OCI-LY1 (cell line): ENCODE data around the gene ARHGEF2.

Source experiments
- H2AFZ ChIP-seq: fragments of 200-600 bp; sonication (generic), shearing (Covaris generic); 2 replicates; pipeline ENCODE4 v1.6.0; 2014; ENCODE audit warnings: antibody characterized with exemption, mild to moderate bottlenecking, low read length
- H3F3A ChIP-seq: fragments of 200-600 bp; sonication (generic), shearing (Covaris generic); 2 replicates; pipeline ENCODE4 v1.6.0; 2014; ENCODE audit warnings: mild to moderate bottlenecking, antibody characterized with exemption, low read length, moderate library complexity; ENCODE audit not compliant: insufficient read depth
- H3K27ac ChIP-seq: fragments of 200-600 bp; sonication (generic); 2 replicates; pipeline ENCODE4 v1.5.1; 2014; ENCODE audit warnings: low read length, mixed run types, mild to moderate bottlenecking, low read depth; ENCODE audit not compliant: poor library complexity, severe bottlenecking
- H3K27me3 ChIP-seq: fragments of 200-600 bp; sonication (generic); 2 replicates; pipeline ENCODE4 v1.6.0; 2014; ENCODE audit warnings: antibody characterized with exemption, mild to moderate bottlenecking, low read length, moderate library complexity; ENCODE audit not compliant: insufficient read depth
- H3K36me3 ChIP-seq: fragments of 200-600 bp; sonication (generic); 2 replicates; pipeline ENCODE4 v1.6.1; 2014; ENCODE audit warnings: mild to moderate bottlenecking, antibody characterized with exemption, low read length, moderate library complexity, mixed read lengths; ENCODE audit not compliant: insufficient read depth
- H3K4me1 ChIP-seq: fragments of 200-600 bp; sonication (generic); 2 replicates; pipeline ENCODE4 v1.5.1; 2014; ENCODE audit warnings: mild to moderate bottlenecking, low read length, moderate library complexity; ENCODE audit not compliant: insufficient read depth, severe bottlenecking
- H3K4me2 ChIP-seq: fragments of 200-600 bp; sonication (generic), shearing (Covaris generic); 2 replicates; pipeline ENCODE4 v1.6.1; 2014; ENCODE audit warnings: low read length
- H3K4me3 ChIP-seq: fragments of 200-600 bp; sonication (generic); 2 replicates; pipeline ENCODE4 v1.5.1; 2014; ENCODE audit warnings: low read length, low read depth, mild to moderate bottlenecking, mixed read lengths; ENCODE audit not compliant: poor library complexity, severe bottlenecking
- H3K79me2 ChIP-seq: fragments of 200-600 bp; shearing (Covaris generic); 2 replicates; pipeline ENCODE4 v1.6.1; 2016; ENCODE audit warnings: mixed run types, low read length, mixed read lengths; ENCODE audit not compliant: insufficient read depth
- H3K9ac ChIP-seq: fragments of 200-600 bp; sonication (generic), shearing (Covaris generic); 2 replicates; pipeline ENCODE4 v1.6.1; 2014; ENCODE audit warnings: mild to moderate bottlenecking, low read length, mixed read lengths
- H3K9me2 ChIP-seq: fragments of 200-600 bp; sonication (generic), shearing (Covaris generic); 2 replicates; pipeline ENCODE4 v1.6.1; 2014; ENCODE audit warnings: low read depth, mild to moderate bottlenecking, low read length, mixed read lengths
- H3K9me3 ChIP-seq: fragments of 200-600 bp; shearing (Covaris generic); 2 replicates; pipeline ENCODE4 v1.6.1; 2014; ENCODE audit warnings: low read length, mixed read lengths
- H4K20me1 ChIP-seq: fragments of 200-600 bp; sonication (generic), shearing (Covaris generic); 2 replicates; pipeline ENCODE4 v1.6.0; 2016; ENCODE audit warnings: mild to moderate bottlenecking, low read length; ENCODE audit not compliant: insufficient read depth
- CTCF ChIP-seq: fragments of 200-600 bp; sonication (generic), shearing (Covaris generic); IDR thresholded peaks from 2 replicates; pipeline ENCODE4 v1.5.1; 2017; ENCODE audit warnings: mild to moderate bottlenecking, antibody characterized with exemption, low read length, moderate library complexity, mixed read lengths
- EZH2 ChIP-seq: fragments of 200-600 bp; sonication (generic), shearing (Covaris generic); IDR thresholded peaks from 2 replicates; pipeline ENCODE4 v1.8.0; 2017; ENCODE audit warnings: borderline replicate concordance, mixed run types, mild to moderate bottlenecking, antibody characterized with exemption, low read length, moderate library complexity, mixed read lengths

Gene ARHGEF2

GRCh38 chr1:155974208-155975115, 3.9 kb downstream of the ARHGEF2 start:
- TF ChIP-seq EZH2 (no peak), CTCF (no peak)
- H3K9me3 ChIP-seq = no peaks in the 10 kb centered on the region
- no peaks in the 10 kb centered on the region for H4K20me1 ChIP-seq
- no peaks in the 10 kb centered on the region for H3K27me3 ChIP-seq
- H2AFZ ChIP-seq = no peak overlapping the region
- H3K9me2 ChIP-seq = no peaks in the 10 kb centered on the region
- H3K27ac ChIP-seq = peak overlapping the region; percentile 96
- H3K4me3 ChIP-seq = peak overlapping the region; percentile 92
- peaks cover 83% of the 10 kb centered on the region for H3K79me2 ChIP-seq
- H3F3A ChIP-seq = no peaks in the 10 kb centered on the region
- peaks cover 31% of the 10 kb centered on the region; the same call in 1 of the 2 replicates for H3K36me3 ChIP-seq
- H3K9ac ChIP-seq = peak overlapping the region; percentile 97
- H3K4me2 ChIP-seq = peak overlapping the region; percentile 87
- peaks cover 77% of the 10 kb centered on the region for H3K4me1 ChIP-seq

- H2AFZ ChIP-seq = no peak overlapping the region
- no peak for TF ChIP-seq CTCF
- TF ChIP-seq EZH2 = no peak
- H3K36me3 ChIP-seq = peaks cover 39% of the 10 kb centered on the region
- no peak overlapping the region for H3K9ac ChIP-seq
- peaks cover 87% of the 10 kb centered on the region for H3K79me2 ChIP-seq
- no peak overlapping the region for H3K4me2 ChIP-seq
- no peaks in the 10 kb centered on the region for H3F3A ChIP-seq
- no peaks in the 10 kb centered on the region for H4K20me1 ChIP-seq
- no peaks in the 10 kb centered on the region for H3K9me3 ChIP-seq
- no peaks in the 10 kb centered on the region for H3K9me2 ChIP-seq
- no peak overlapping the region for H3K27ac ChIP-seq
- no peaks in the 10 kb centered on the region for H3K27me3 ChIP-seq
- H3K4me1 ChIP-seq = peaks cover 70% of the 10 kb centered on the region
- no peak overlapping the region for H3K4me3 ChIP-seq
Measured at GRCh38 chr1:155973723-155974122, 4.6 kb downstream of the ARHGEF2 start.

GRCh38 chr1:155971910-155972809, 6.2 kb downstream of the ARHGEF2 start:
- no peak overlapping the region for H3K27ac ChIP-seq
- peaks cover 55% of the 10 kb centered on the region for H3K36me3 ChIP-seq
- TF ChIP-seq CTCF = no peak
- TF ChIP-seq EZH2 = no peak
- peaks cover 80% of the 10 kb centered on the region for H3K79me2 ChIP-seq
- H3K9me3 ChIP-seq = no peaks in the 10 kb centered on the region
- H2AFZ ChIP-seq = no peak overlapping the region
- H3K9me2 ChIP-seq = no peaks in the 10 kb centered on the region
- H3K27me3 ChIP-seq = no peaks in the 10 kb centered on the region
- H3K4me1 ChIP-seq = peaks cover 69% of the 10 kb centered on the region
- no peak overlapping the region for H3K9ac ChIP-seq
- peak overlapping the region; percentile 20; the same call in 1 of the 2 replicates for H3K4me2 ChIP-seq
- H3K4me3 ChIP-seq = no peak overlapping the region
- H3F3A ChIP-seq = no peaks in the 10 kb centered on the region
- no peaks in the 10 kb centered on the region for H4K20me1 ChIP-seq
